CD4-positive, alpha-beta T cell (primary cell): ENCODE data around the gene PTPA. TPM values are rescaled to one million over a fixed set of nuclear protein-coding genes. Genes with fewer than 3 reads are reported as not detected.

ENCODE experiments used
- ATAC-seq: fragments of 200-7000 bp; cut with Tn5 transposase; one replicate; pipeline ENCODE4 v1.10.0; 2022; ENCODE audit warnings: mild to moderate bottlenecking; ENCODE audit not compliant: poor library complexity
- CTCF ChIA-PET: fragments of 350-600 bp; sonication (Branson Sonifier 250); formaldehyde crosslinking; loops from one replicate; lab custom pipeline; 2021; ENCODE audit warnings: antibody characterized with exemption, inconsistent platforms; lab: Charles Lee
- POLR2A ChIA-PET: fragments of 350-600 bp; sonication (Branson Sonifier 250); formaldehyde crosslinking; loops from one replicate; lab custom pipeline; 2021; ENCODE audit warnings: antibody characterized with exemption, inconsistent platforms; lab: Charles Lee
- DNase-seq, 14 experiments: peaks; one replicate each; pipeline ENCODE4 v3.0.0-alpha.2; 2013 to 2020; ENCODE audit warnings: mixed read lengths in 2 of 14
- H3K27ac ChIP-seq, 2 donors: one replicate each; pipeline versions ENCODE4 v1.5.1 to v1.7.0; 2013; ENCODE audit warnings: low read length in 2 of 2, low read depth in 1 of 2, mild to moderate bottlenecking in 1 of 2
- H3K27me3 ChIP-seq, 2 experiments: 1 replicate in 1 of 2; 2 replicates in 1 of 2; pipeline versions ENCODE4 v1.6.1 to v1.7.0; 2013; ENCODE audit warnings: low read length in 2 of 2, control low read depth in 1 of 2, mild to moderate bottlenecking in 1 of 2, moderate library complexity in 1 of 2; ENCODE audit not compliant: insufficient read depth in 2 of 2, control insufficient read depth in 1 of 2
- H3K36me3 ChIP-seq: one replicate; pipeline ENCODE4 v1.6.1; 2013; ENCODE audit warnings: low read length, control low read depth; ENCODE audit not compliant: insufficient read depth
- H3K4me1 ChIP-seq: one replicate; pipeline ENCODE4 v1.6.1; 2013; ENCODE audit warnings: low read length, control low read depth; ENCODE audit not compliant: insufficient read depth
- H3K4me3 ChIP-seq: one replicate; pipeline ENCODE4 v1.5.1; 2013; ENCODE audit warnings: mild to moderate bottlenecking, low read length, moderate library complexity
- H3K9me3 ChIP-seq, 2 experiments: 1 replicate in 1 of 2; 2 replicates in 1 of 2; pipeline versions ENCODE4 v1.6.1 to v1.7.0; 2013; ENCODE audit warnings: low read length in 2 of 2, mild to moderate bottlenecking in 2 of 2, control low read depth in 1 of 2, moderate library complexity in 1 of 2; ENCODE audit not compliant: control insufficient read depth in 1 of 2, insufficient read depth in 1 of 2
- H3K27ac Mint-ChIP-seq: one replicate; pipeline ENCODE4 v1.8.0; 2020; ENCODE audit warnings: mixed read lengths
- H3K27me3 Mint-ChIP-seq: one replicate; pipeline ENCODE4 v1.8.0; 2021; ENCODE audit warnings: mixed read lengths
- H3K36me3 Mint-ChIP-seq: one replicate; pipeline ENCODE4 v1.8.0; 2021; ENCODE audit warnings: low read depth, mixed read lengths
- H3K4me1 Mint-ChIP-seq: one replicate; pipeline ENCODE4 v1.8.0; 2021; ENCODE audit warnings: low read depth, mixed read lengths
- H3K4me3 Mint-ChIP-seq: one replicate; pipeline ENCODE4 v1.8.0; 2020; ENCODE audit warnings: mild to moderate bottlenecking, mixed read lengths
- H3K9me3 Mint-ChIP-seq: one replicate; pipeline ENCODE4 v1.8.0; 2020; ENCODE audit warnings: mixed read lengths
- CTCF ChIP-seq: fragments of 200-600 bp; IDR thresholded peaks from one replicate; pipeline ENCODE4 v1.8.0; 2022; ENCODE audit warnings: antibody characterized with exemption, mild to moderate bottlenecking
- intact Hi-C, 2 experiments: fragments of 100-400 bp; cut with DNase I in 1 of 2; cut with micrococcal nuclease in 1 of 2; formaldehyde crosslinking; loops; one replicate each; pipeline versions ENCODE4 v1.15.1 to v1.9.0; 2023 to 2025; cut with DNase I, micrococcal nuclease
- total RNA-seq, 174 experiments: library from RNA in 2 of 174; stranded (reverse) in 2 of 174; gene quantifications; one replicate each; pipeline ENCODE4 v1.2.3 and lab custom pipeline; 2021 to 2026

The PTPA gene
- total RNA-seq, 2 experiments from 2014 or later = 21.6 to 23.3 TPM

GRCh38 chr9:129139233-129139992 lies 28.2 kb downstream of the PTPA start:
- Histone ChIP-seq H3K27me3 (no peaks in the 10 kb centered on the region), H3K4me1 (peaks cover 44% of the 10 kb centered on the region), H3K36me3 (peaks cover 57% of the 10 kb centered on the region), H3K9me3 (no peaks in the 10 kb centered on the region), H3K27ac (peak overlapping the region; percentile 95 to 96), H3K4me3 (peak overlapping the region; percentile 65)
- peak; percentile 91 for TF ChIP-seq CTCF
- Mint-ChIP-seq H3K36me3 (peaks cover 57% of the 10 kb centered on the region), H3K27ac (peak overlapping the region; percentile 89), H3K4me3 (peak overlapping the region; percentile 88), H3K27me3 (no peaks in the 10 kb centered on the region), H3K9me3 (no peaks in the 10 kb centered on the region), H3K4me1 (peaks cover 34% of the 10 kb centered on the region)
- peak; percentile 65 for ATAC-seq
- POLR2A ChIA-PET = interaction anchor here (0.6 to 3.3 kb wide), 18 partner anchors 8 to 664 kb away, joined by 3 to 53 read pairs (median 4); partner anchors contain the start of genes IER5L and NTMT1
- intact Hi-C loops = loop anchor here (1.0 to 10.0 kb wide), 6 partner anchors 33 to 1095 kb away; no protein-coding TSS in a partner anchor
- DNase-seq = peak; percentile 56 to 90 (median 68)
- CTCF ChIA-PET = interaction anchor here (0.5 to 2.0 kb wide), 26 partner anchors 8 to 651 kb away, joined by 3 to 13 read pairs (median 4); partner anchors contain the start of genes IER5L, NTMT1 and PTPA

GRCh38 chr9:129139993-129140396 lies 28.8 kb downstream of the PTPA start:
- peaks cover 51% of the 10 kb centered on the region for H3K36me3 ChIP-seq
- Mint-ChIP-seq H3K36me3 (peaks cover 52% of the 10 kb centered on the region), H3K4me1 (peaks cover 34% of the 10 kb centered on the region), H3K4me3 (peak overlapping the region; percentile 88), H3K27ac (peak overlapping the region; percentile 89), H3K27me3 (no peaks in the 10 kb centered on the region), H3K9me3 (no peaks in the 10 kb centered on the region)
- ATAC-seq (peak; percentile 87), DNase-seq (peak; percentile 53 to 92 (median 75))
- H3K4me1 ChIP-seq = peaks cover 44% of the 10 kb centered on the region
- H3K9me3 ChIP-seq = no peaks in the 10 kb centered on the region
- intact Hi-C loops = loop anchor here (1.0 to 10.0 kb wide), 10 partner anchors 33 to 1095 kb away; partner anchors contain the start of gene IER5L (in 1 of the 2)
- ChIA-PET POLR2A (interaction anchor here (0.7 to 3.3 kb wide), 15 partner anchors 8 to 664 kb away, joined by 3 to 53 read pairs (median 4); partner anchors contain the start of genes IER5L and NTMT1), CTCF (interaction anchor here (0.5 to 2.0 kb wide), 13 partner anchors 8 to 644 kb away, joined by 3 to 13 read pairs (median 4); partner anchors contain the start of gene PTPA)
- H3K27ac ChIP-seq = peak overlapping the region; percentile 95 to 96
- TF ChIP-seq CTCF = no peak
- peak overlapping the region; percentile 65 for H3K4me3 ChIP-seq
- H3K27me3 ChIP-seq = no peaks in the 10 kb centered on the region

- H3K27ac Mint-ChIP-seq = peak overlapping the region; percentile 89
- ATAC-seq (peak; percentile 6), DNase-seq (peak in 6 of 14 experiments; percentile 8 to 46 (median 28))
- TF ChIP-seq CTCF = no peak
- peaks cover 48% of the 10 kb centered on the region for H3K36me3 Mint-ChIP-seq
- H3K27me3 ChIP-seq = no peaks in the 10 kb centered on the region
- peak overlapping the region; percentile 95 to 96 for H3K27ac ChIP-seq
- no peaks in the 10 kb centered on the region for H3K9me3 Mint-ChIP-seq
- no peaks in the 10 kb centered on the region for H3K9me3 ChIP-seq
- H3K27me3 Mint-ChIP-seq = no peaks in the 10 kb centered on the region
- peaks cover 44% of the 10 kb centered on the region for H3K4me1 ChIP-seq
- H3K4me3 ChIP-seq = peak overlapping the region; percentile 65
- POLR2A ChIA-PET = interaction anchor here (0.7 to 3.3 kb wide), 15 partner anchors 9 to 663 kb away, joined by 3 to 53 read pairs (median 5); partner anchors contain the start of genes IER5L and NTMT1
- intact Hi-C loops = loop anchor here (1.0 to 5.0 kb wide), 4 partner anchors 37 to 650 kb away; partner anchors contain the start of gene IER5L (in 1 of the 2)
- peaks cover 34% of the 10 kb centered on the region for H3K4me1 Mint-ChIP-seq
- CTCF ChIA-PET = interaction anchor here (1.2 to 2.0 kb wide), 8 partner anchors 9 to 643 kb away, joined by 4 to 13 read pairs (median 6); no protein-coding TSS in a partner anchor
- peaks cover 50% of the 10 kb centered on the region for H3K36me3 ChIP-seq
- H3K4me3 Mint-ChIP-seq = peak overlapping the region; percentile 88
Measured at GRCh38 chr9:129140397-129141065, 29.3 kb downstream of the PTPA start.
